Caco-2 (cell line): Measurements from ENCODE around the gene ADISSP. TPM values are rescaled to one million over a fixed set of nuclear protein-coding genes. Genes with fewer than 3 reads are reported as not detected.
"Not testable (repeated sequence)": the region's sequence is repeated elsewhere in the genome, so short reads cannot be mapped to it uniquely, and the experiment has no call there.

Experiments used
- BruUV-seq: library from RNA; stranded (reverse); fragments of 400-500 nt; replicated peaks from 2 replicates; lab custom pipeline; 2021; lab: Mats Ljungman, UMichigan
- CTCF ChIA-PET: fragments of 300-600 bp; sonication (Branson Sonifier 250); formaldehyde crosslinking; loops from one replicate; lab custom pipeline; 2022; ENCODE audit warnings: antibody characterized with exemption; lab: Charles Lee
- POLR2A ChIA-PET: fragments of 300-600 bp; sonication (Branson Sonifier 250); formaldehyde crosslinking; loops from one replicate; lab custom pipeline; 2022; ENCODE audit warnings: antibody characterized with exemption; lab: Charles Lee
- DNase-seq, 2 experiments: peaks; one replicate each; pipeline versions ENCODE4 v3.0.0 to v3.0.0-alpha.2; 2020 to 2022
- H3K27me3 ChIP-seq: replicated peaks from 2 replicates; pipeline ENCODE4 v1.6.0; 2011; ENCODE audit warnings: low read length; ENCODE audit not compliant: control insufficient read depth, insufficient read depth
- H3K36me3 ChIP-seq: 2 replicates; pipeline ENCODE4 v1.5.1; 2011; ENCODE audit warnings: low read length; ENCODE audit not compliant: control insufficient read depth, insufficient read depth
- H3K4me1 ChIP-seq: fragments of 250-450 bp; sonication (Bioruptor Pico); 2 replicates; pipeline ENCODE4 v1.5.1; 2020; ENCODE audit warnings: mild to moderate bottlenecking
- H3K4me3 ChIP-seq: 2 replicates; pipeline ENCODE4 v1.5.1; 2011; ENCODE audit warnings: low read depth, mild to moderate bottlenecking, control low read depth, low read length
- H3K9me3 ChIP-seq: fragments of 250-450 bp; sonication (Bioruptor Pico); 2 replicates; pipeline ENCODE4 v1.5.1; 2020; ENCODE audit warnings: mild to moderate bottlenecking, moderate library complexity
- H3K27ac Mint-ChIP-seq: one replicate; pipeline ENCODE4 v1.8.0; 2022; ENCODE audit warnings: mixed read lengths; ENCODE audit not compliant: unreplicated experiment
- H3K27me3 Mint-ChIP-seq: one replicate; pipeline ENCODE4 v1.8.0; 2022; ENCODE audit warnings: mixed read lengths; ENCODE audit not compliant: insufficient read depth, unreplicated experiment
- H3K36me3 Mint-ChIP-seq: one replicate; pipeline ENCODE4 v1.8.0; 2022; ENCODE audit warnings: mild to moderate bottlenecking, mixed read lengths; ENCODE audit not compliant: insufficient read depth, unreplicated experiment
- H3K4me1 Mint-ChIP-seq: one replicate; pipeline ENCODE4 v1.8.0; 2022; ENCODE audit warnings: low read depth, mixed read lengths; ENCODE audit not compliant: unreplicated experiment
- H3K4me3 Mint-ChIP-seq: one replicate; pipeline ENCODE4 v1.8.0; 2022; ENCODE audit warnings: mild to moderate bottlenecking, moderate library complexity, mixed read lengths; ENCODE audit not compliant: unreplicated experiment
- H3K9me3 Mint-ChIP-seq: one replicate; pipeline ENCODE4 v1.8.0; 2022; ENCODE audit warnings: mixed read lengths; ENCODE audit not compliant: unreplicated experiment
- intact Hi-C: fragments of 100-400 bp; cut with micrococcal nuclease; formaldehyde crosslinking; loops from one replicate; pipeline ENCODE4 v1.10.0; 2022; ENCODE audit not compliant: unreplicated experiment
- total RNA-seq: library from RNA; stranded (reverse); gene quantifications from 2 replicates; pipeline ENCODE4 v1.2.3, GENCODE V29; 2022
- TF ChIP-seq, protein P1 (sequence below), 2 experiments: fragments of 200-600 bp in 1 of 2; IDR thresholded peaks; 1 replicate in 1 of 2; 2 replicates in 1 of 2; pipeline versions ENCODE4 v1.5.1 to v1.8.0; 2011 to 2022; ENCODE audit warnings: antibody characterized with exemption in 1 of 2, control low read depth in 1 of 2, inconsistent platforms in 1 of 2, low read depth in 1 of 2, low read length in 1 of 2, mild to moderate bottlenecking in 1 of 2, moderate library complexity in 1 of 2; ENCODE audit not compliant: insufficient read depth in 1 of 2, severe bottlenecking in 1 of 2, unreplicated experiment in 1 of 2

ADISSP gene
- total RNA-seq, 1 experiment from 2014 or later: 56.1 TPM

DNA sequence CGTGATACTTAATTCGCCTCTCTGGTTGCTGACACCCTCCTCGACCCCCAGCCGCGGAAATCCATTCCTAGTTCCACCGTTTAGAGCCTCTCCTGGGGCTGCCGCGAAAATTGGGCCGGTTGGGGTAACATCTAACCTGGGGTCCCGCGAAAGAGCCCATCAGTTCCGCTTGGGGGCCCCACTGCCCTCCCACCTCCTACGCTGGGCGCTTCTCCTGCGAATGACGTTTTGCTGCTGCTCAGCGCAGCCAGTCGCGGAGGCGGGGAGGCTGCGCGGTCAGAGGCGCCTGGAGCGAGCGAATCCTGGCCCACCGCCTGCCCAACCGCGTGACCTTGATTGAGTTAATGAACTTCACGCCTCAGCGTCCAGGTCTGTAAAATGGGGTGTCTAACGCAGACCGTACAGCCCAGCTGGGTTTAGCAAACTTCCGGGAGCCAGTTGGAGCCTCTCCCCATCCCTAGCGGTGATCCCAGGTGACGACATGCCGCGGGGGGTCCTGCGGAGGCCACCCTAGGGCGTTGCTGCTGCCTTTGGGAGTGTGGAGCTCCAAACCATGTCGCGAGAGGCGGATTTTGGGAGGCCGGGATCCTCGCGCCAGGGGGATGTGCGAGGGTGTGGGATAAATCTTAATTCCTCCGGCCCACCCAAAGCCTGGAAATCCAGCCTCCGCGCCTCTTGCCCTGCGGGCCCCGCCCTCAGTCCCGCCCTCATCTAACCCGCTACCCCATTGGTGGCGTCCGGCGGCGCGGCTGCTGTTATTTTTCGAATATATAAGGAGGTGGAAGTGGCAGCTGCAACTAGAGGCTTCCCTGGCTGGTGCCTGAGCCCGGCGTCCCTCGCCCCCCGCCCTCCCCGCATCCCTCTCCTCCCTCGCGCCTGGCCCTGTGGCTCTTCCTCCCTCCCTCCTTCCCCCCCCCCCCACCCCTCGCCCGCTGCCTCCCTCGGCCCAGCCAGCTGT lies 28.2 kb upstream of the ADISSP start, which contains the start of gene CDC25B:
CDC25B (plus strand) TSS at position 800 of the 958 bp plus-strand sequence. CDS start 222 bp downstream, outside the sequence.
- POLR2A ChIA-PET: interaction anchor here (0.5 to 1.8 kb wide), 8 partner anchors 9 to 376 kb away, joined by 3 to 11 read pairs (median 4); partner anchors contain the start of genes ADISSP, AP5S1 and CENPB
- Mint-ChIP-seq H3K36me3 (peaks cover 13% of the 10 kb centered on the region), H3K4me3 (peak within 1 kb of the TSS; percentile 84), H3K9me3 (no peaks in the 10 kb centered on the region), H3K27me3 (no peaks in the 10 kb centered on the region), H3K4me1 (peaks cover 25% of the 10 kb centered on the region), H3K27ac (peak within 1 kb of the TSS; percentile 93)
- BruUV-seq: TSS peak; percentile 93
- peaks cover 36% of the 10 kb centered on the region for H3K4me1 ChIP-seq
- peak; percentile 90 to 95 for DNase-seq
- intact Hi-C loops: no loop called here
- H3K27me3 ChIP-seq: no peaks in the 10 kb centered on the region
- H3K36me3 ChIP-seq: peaks cover 6% of the 10 kb centered on the region
- no peaks in the 10 kb centered on the region for H3K9me3 ChIP-seq
- CTCF ChIA-PET: interaction anchor here (0.6 to 1.9 kb wide), 4 partner anchors 9 to 79 kb away, joined by 3 to 18 read pairs (median 4); partner anchors contain the start of genes AP5S1 and CENPB
- TF ChIP-seq, protein P1, sequence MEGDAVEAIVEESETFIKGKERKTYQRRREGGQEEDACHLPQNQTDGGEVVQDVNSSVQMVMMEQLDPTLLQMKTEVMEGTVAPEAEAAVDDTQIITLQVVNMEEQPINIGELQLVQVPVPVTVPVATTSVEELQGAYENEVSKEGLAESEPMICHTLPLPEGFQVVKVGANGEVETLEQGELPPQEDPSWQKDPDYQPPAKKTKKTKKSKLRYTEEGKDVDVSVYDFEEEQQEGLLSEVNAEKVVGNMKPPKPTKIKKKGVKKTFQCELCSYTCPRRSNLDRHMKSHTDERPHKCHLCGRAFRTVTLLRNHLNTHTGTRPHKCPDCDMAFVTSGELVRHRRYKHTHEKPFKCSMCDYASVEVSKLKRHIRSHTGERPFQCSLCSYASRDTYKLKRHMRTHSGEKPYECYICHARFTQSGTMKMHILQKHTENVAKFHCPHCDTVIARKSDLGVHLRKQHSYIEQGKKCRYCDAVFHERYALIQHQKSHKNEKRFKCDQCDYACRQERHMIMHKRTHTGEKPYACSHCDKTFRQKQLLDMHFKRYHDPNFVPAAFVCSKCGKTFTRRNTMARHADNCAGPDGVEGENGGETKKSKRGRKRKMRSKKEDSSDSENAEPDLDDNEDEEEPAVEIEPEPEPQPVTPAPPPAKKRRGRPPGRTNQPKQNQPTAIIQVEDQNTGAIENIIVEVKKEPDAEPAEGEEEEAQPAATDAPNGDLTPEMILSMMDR (IDR thresholded peaks at IDR 0.05; ENCODE audit: insufficient read depth in 1 of 2, low read depth in 1 of 2, low read length in 1 of 2, severe bottlenecking in 1 of 2, unreplicated experiment in 1 of 2): peak; percentile 49 to 68
- H3K4me3 ChIP-seq: peak within 1 kb of the TSS; percentile 69

DNA sequence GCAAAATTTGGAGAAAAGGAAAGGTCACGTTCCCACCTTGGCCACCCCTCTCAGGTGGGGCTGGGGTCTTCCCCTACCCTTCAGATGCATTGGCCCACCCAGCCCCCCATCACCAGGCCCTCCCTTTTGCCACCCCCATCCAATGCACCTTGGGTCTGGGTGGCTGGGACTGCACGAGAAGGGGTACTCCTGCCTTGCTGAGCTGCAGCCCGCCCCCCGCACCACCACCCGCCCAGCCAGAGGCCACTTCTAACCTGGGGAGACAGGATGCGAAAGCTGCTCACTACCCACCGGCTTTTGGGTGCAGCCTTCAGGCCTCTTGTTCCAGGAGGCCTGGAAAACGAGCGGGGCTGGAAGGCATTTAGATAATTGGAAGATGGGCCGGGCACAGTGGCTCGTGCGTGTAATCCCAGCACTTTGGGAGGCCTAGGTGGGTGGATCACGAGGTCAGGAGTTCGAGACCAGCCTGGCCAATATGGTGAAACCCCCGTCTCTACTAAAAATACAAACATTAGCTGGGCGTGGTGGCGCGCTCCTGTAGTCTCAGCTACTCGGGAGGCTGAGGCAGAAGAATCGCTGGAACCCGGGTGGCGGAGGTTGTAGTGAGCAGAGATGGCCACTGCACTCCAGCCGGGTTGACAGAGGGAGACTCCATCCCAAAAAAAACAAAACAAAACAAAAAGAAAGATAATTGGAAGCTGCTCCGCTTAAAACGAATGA lies 27.3 kb upstream of the ADISSP start:
- Histone ChIP-seq H3K4me1 (peaks cover 28% of the 10 kb centered on the region), H3K4me3 (no peak overlapping the region), H3K9me3 (no peaks in the 10 kb centered on the region), H3K36me3 (peaks cover 6% of the 10 kb centered on the region), H3K27me3 (no peaks in the 10 kb centered on the region)
- ChIA-PET CTCF (interaction anchor here (0.7 kb wide), 1 partner anchor 13 kb away, joined by 3 read pairs; no protein-coding TSS in a partner anchor), POLR2A (interaction anchor here (1.8 kb wide), 1 partner anchor 27 kb away, joined by 11 read pairs; the partner anchor contains the start of gene ADISSP)
- no TSS peak for BruUV-seq
- DNase-seq: no peak
- Mint-ChIP-seq H3K36me3 (peaks cover 6% of the 10 kb centered on the region), H3K27ac (no peak overlapping the region), H3K9me3 (no peaks in the 10 kb centered on the region), H3K27me3 (no peaks in the 10 kb centered on the region), H3K4me1 (peaks cover 16% of the 10 kb centered on the region), H3K4me3 (peak overlapping the region; percentile 84)
- intact Hi-C loops: no loop called here
- TF ChIP-seq, protein P1 (IDR thresholded peaks at IDR 0.05; ENCODE audit: insufficient read depth in 1 of 2, low read depth in 1 of 2, low read length in 1 of 2, severe bottlenecking in 1 of 2, unreplicated experiment in 1 of 2): no peak

- H3K27ac Mint-ChIP-seq, H3K9me3 ChIP-seq, BruUV-seq, intact Hi-C loops, H3K36me3 ChIP-seq, DNase-seq, H3K9me3 Mint-ChIP-seq, CTCF ChIA-PET, H3K4me3 Mint-ChIP-seq, H3K4me3 ChIP-seq, H3K27me3 Mint-ChIP-seq, H3K36me3 Mint-ChIP-seq, H3K27me3 ChIP-seq, POLR2A ChIA-PET: not testable (repeated sequence)
- H3K4me1 ChIP-seq: peaks cover 21% of the 10 kb centered on the region
- H3K4me1 Mint-ChIP-seq: peaks cover 11% of the 10 kb centered on the region
Measured at GRCh38 chr20:3794168-3794567, 26.6 kb upstream of the ADISSP start.

DNA sequence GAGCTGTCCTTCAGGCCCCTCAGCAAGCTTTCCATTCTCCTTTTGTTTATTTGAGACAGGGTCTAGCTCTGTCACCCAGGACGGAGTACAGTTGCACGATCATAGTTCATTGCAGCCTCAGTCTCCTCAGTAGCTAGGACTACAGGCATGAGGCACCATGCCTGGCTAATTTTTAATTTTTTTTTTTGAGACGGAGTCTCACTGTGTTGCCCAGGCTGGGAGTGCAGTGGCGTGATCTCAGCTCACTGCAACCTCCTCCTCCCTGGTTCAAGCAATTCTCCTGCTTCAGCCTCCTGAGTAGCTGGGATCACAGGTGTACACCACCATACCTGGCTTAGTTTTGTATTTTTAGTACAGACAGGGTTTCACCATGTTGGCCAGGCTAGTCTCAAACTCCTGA lies 21.6 kb upstream of the ADISSP start:
- not testable (repeated sequence) for H3K27ac Mint-ChIP-seq, H3K4me3 Mint-ChIP-seq, H3K36me3 Mint-ChIP-seq, H3K9me3 Mint-ChIP-seq, H3K4me3 ChIP-seq, BruUV-seq, H3K36me3 ChIP-seq, DNase-seq, H3K27me3 Mint-ChIP-seq, H3K9me3 ChIP-seq, H3K4me1 Mint-ChIP-seq, H3K27me3 ChIP-seq
- intact Hi-C loops: loop anchor here (5.0 kb wide), 1 partner anchor 68 kb away; no protein-coding TSS in a partner anchor
- H3K4me1 ChIP-seq: peaks cover 22% of the 10 kb centered on the region
- ChIA-PET POLR2A (interaction anchor here (0.7 kb wide), 1 partner anchor 29 kb away, joined by 3 read pairs; no protein-coding TSS in a partner anchor), CTCF (interaction anchor here (0.8 kb wide), 1 partner anchor 29 kb away, joined by 3 read pairs; no protein-coding TSS in a partner anchor)
